Mucosa of descending colon (tissue), 3 donors: ENCODE measurements around the gene AOPEP. TPM values are rescaled to one million over a fixed set of nuclear protein-coding genes. Genes with fewer than 3 reads are reported as not detected.
A peak's percentile ranks its signal among the peaks of the same experiment; 100 is the strongest.

Experiments used
- ATAC-seq: fragments of 200-7000 bp; cut with Tn5 transposase; one replicate; pipeline ENCODE4 v1.9.1; 2020; ENCODE audit warnings: mild to moderate bottlenecking, moderate library complexity
- DNase-seq, 3 donors: peaks; one replicate each; pipeline ENCODE4 v3.0.0-alpha.2; 2020
- H3K36me3 ChIP-seq: fragments of 200-600 bp; one replicate; pipeline ENCODE4 v1.8.0; 2021; ENCODE audit warnings: low read depth, mild to moderate bottlenecking
- H3K4me1 ChIP-seq: fragments of 200-600 bp; one replicate; pipeline ENCODE4 v1.8.0; 2021; ENCODE audit warnings: low read depth, mild to moderate bottlenecking
- H3K4me3 ChIP-seq: fragments of 200-600 bp; one replicate; pipeline ENCODE4 v1.8.0; 2021; ENCODE audit warnings: mild to moderate bottlenecking
- H3K9me3 ChIP-seq: fragments of 200-600 bp; one replicate; pipeline ENCODE4 v1.8.0; 2021; ENCODE audit warnings: mild to moderate bottlenecking
- CTCF ChIP-seq: fragments of 200-600 bp; IDR thresholded peaks from one replicate; pipeline ENCODE4 v1.8.0; 2022; ENCODE audit warnings: antibody characterized with exemption, mild to moderate bottlenecking
- intact Hi-C, 2 donors: fragments of 100-400 bp; cut with DNase I in 1 of 2; cut with micrococcal nuclease in 1 of 2; formaldehyde crosslinking; loops; one replicate each; pipeline versions ENCODE4 v1.11.0 to v1.11.1; 2022; cut with DNase I, micrococcal nuclease
- long read RNA-seq, 2 donors: library from polyadenylated mRNA; unstranded; transcript quantifications; one replicate each; pipeline ENCODE4 v2.0.0, GENCODE V29; 2019 to 2021
- total RNA-seq, 3 donors: library from RNA; stranded (reverse); fragmentation: NEBNext Ultra II Directional in 2 of 3; extraction: Animal tissue kit (Norgen Biotek cat#: 25700) in 2 of 3; gene quantifications; one replicate each; pipeline versions ENCODE4 v1.2.1 to v1.2.4, GENCODE V29; 2021 to 2023
- donor health status: DM: no; HTN: no; CAD: no; lungs with moderate emphysema.
- donor health status: DM: no; HTN: no; CAD: no.
- donor health status: DM: no; HTN: yes; CAD: no.

The AOPEP gene, protein sequence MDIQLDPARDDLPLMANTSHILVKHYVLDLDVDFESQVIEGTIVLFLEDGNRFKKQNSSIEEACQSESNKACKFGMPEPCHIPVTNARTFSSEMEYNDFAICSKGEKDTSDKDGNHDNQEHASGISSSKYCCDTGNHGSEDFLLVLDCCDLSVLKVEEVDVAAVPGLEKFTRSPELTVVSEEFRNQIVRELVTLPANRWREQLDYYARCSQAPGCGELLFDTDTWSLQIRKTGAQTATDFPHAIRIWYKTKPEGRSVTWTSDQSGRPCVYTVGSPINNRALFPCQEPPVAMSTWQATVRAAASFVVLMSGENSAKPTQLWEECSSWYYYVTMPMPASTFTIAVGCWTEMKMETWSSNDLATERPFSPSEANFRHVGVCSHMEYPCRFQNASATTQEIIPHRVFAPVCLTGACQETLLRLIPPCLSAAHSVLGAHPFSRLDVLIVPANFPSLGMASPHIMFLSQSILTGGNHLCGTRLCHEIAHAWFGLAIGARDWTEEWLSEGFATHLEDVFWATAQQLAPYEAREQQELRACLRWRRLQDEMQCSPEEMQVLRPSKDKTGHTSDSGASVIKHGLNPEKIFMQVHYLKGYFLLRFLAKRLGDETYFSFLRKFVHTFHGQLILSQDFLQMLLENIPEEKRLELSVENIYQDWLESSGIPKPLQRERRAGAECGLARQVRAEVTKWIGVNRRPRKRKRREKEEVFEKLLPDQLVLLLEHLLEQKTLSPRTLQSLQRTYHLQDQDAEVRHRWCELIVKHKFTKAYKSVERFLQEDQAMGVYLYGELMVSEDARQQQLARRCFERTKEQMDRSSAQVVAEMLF
- total RNA-seq = 100 to 1,000 TPM in 1 of 3 donors, 10 to 100 TPM in 2; 47.5 to 102 (median 57.8) TPM
- long read RNA-seq, donor 1, transcript C9orf3-213 (6 exons, 478 nt) = major isoform, 8 of 73 reads
- long read RNA-seq, donor 1, partial matches to known transcripts = 4 of 73 reads
- long read RNA-seq, donor 1, other reads (novel, unspliced or antisense) = 53 of 73 reads
- long read RNA-seq, donor 2, partial matches to known transcripts = 4 of 19 reads
- long read RNA-seq, donor 2, other reads (novel, unspliced or antisense) = 15 of 19 reads

DNA sequence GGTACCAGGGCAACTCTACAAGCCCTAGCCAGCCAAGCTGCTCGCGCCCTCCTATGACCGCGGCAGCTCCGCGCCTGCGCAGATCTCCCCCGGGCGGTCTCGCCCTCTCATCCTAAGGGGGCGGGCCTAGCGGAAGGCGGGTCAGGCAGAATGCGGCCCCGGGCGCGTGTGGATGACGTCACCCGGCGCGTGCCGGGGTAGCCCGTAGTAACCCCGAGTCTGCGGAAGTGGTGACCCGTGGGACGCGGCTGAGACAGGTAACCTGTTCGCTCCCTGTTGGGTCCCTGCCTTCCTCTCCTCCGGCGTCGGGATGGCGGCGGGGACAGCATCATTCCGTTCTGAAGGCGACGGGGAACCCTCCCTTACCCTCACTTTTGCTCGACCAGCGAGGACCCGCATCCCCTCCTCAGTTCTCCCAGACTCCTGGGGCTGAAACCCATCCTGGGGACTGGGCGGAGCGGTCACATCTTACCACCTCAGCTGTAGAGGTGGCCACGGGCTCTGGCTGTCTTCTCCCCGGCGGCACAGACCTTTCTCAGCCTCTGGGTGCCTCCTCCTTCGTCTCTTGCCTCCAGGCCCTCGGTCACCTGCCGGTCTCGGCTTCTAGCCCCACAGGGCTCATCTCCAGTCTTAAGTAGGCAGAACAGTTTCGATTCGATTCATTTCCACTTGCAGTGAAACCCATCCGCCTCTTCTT is at the start of gene AOPEP:
Gene AOPEP (plus strand): TSS at position 205 of the 697 bp plus-strand sequence. CDS start 33,085 bp downstream, outside the sequence.
- TF ChIP-seq CTCF = no peak
- Histone ChIP-seq H3K36me3 (no peaks in the 10 kb centered on the region), H3K4me1 (peaks cover 7% of the 10 kb centered on the region), H3K4me3 (peak within 1 kb of the TSS; percentile 62), H3K9me3 (no peaks in the 10 kb centered on the region)
- intact Hi-C loops = no loop called here
- DNase-seq (peak; percentile 99 to 100 (median 100)), ATAC-seq (peak; percentile 100)

DNA sequence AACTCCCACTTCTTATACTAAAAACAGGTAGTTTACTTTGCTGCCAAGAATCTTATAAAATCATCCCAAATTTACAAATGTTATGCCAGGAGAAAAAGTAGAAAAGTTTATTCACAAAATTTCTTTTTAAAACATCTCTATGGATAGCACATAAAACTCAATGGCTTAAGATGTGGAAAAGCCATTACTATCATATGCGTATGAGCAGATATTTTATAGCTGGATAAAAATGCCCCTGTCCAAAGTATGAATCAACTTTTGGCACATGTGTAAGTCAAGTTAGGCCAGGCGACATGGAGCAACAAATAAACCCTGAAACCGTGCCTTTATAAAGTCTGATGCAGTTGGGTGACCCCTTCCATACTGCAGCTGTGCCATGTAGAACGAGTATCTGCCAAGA is 48.6 kb upstream of the AOPEP start:
- DNase-seq = no peak
- Histone ChIP-seq H3K36me3 (no peaks in the 10 kb centered on the region), H3K4me1 (no peaks in the 10 kb centered on the region), H3K9me3 (no peaks in the 10 kb centered on the region), H3K4me3 (no peak overlapping the region)
- no peak for ATAC-seq
- intact Hi-C loops = no loop called here
- no peak for TF ChIP-seq CTCF

DNA sequence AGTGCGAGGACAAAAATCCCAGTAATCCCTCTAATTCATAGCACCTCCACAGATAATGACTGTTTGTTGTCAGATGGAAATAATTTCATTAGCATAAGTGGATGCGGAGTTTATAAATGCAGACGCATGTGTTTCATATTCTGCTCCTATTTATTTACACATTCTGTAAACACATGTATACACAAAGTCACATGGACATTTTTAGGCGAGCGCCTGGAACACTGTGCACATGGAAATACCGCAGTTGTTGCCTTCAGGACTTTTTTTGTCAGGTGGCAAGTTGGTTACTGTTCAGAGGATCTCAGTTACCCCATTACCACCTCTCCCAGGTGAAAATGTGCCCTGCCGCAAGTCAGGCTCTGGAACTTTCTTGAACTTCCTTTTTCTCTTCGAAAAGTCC is 46.9 kb upstream of the AOPEP start:
- Histone ChIP-seq H3K36me3 (no peaks in the 10 kb centered on the region), H3K4me1 (no peaks in the 10 kb centered on the region), H3K9me3 (no peaks in the 10 kb centered on the region), H3K4me3 (no peak overlapping the region)
- intact Hi-C loops = no loop called here
- no peak for DNase-seq
- no peak for ATAC-seq
- no peak for TF ChIP-seq CTCF

GRCh38 chr9:94680020-94680419 is 46.5 kb upstream of the AOPEP start:
- no peak for ATAC-seq
- TF ChIP-seq CTCF = no peak

DNA sequence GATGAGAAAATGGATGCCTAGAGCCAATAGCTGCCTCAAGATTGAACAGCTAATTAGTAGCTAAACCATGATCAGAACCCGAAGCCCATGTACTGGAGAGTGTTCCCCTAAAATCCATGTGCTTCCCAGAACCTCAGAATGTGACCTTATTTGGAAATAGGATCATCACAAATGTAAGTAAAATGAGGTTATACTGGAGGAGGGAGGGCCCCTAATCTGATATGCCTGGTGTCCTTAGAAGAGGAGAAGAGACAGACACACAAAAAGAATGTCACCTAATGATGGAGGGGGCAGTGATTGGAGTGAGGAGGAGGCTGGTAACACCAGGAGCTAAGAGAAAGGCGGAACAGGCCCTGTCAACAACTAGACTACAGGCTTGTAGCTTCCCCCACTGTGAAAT is 45.9 kb upstream of the AOPEP start:
- Histone ChIP-seq H3K4me1 (no peaks in the 10 kb centered on the region), H3K9me3 (no peaks in the 10 kb centered on the region), H3K36me3 (no peaks in the 10 kb centered on the region), H3K4me3 (no peak overlapping the region)
- DNase-seq (no peak), ATAC-seq (no peak)
- no peak for TF ChIP-seq CTCF
- intact Hi-C loops = no loop called here

More at GRCh38 chr9:94680020-94680419, 46.5 kb upstream of the AOPEP start:
- Histone ChIP-seq H3K36me3 (no peaks in the 10 kb centered on the region), H3K4me3 (no peak overlapping the region), H3K9me3 (no peaks in the 10 kb centered on the region), H3K4me1 (no peaks in the 10 kb centered on the region)
- no peak for DNase-seq
- intact Hi-C loops = no loop called here
